ENCODE data around the gene KLHL29.
"Not testable (repeated sequence)": the region's sequence is repeated elsewhere in the genome, so short reads cannot be mapped to it uniquely, and the experiment has no call there.

Gene KLHL29

DNA sequence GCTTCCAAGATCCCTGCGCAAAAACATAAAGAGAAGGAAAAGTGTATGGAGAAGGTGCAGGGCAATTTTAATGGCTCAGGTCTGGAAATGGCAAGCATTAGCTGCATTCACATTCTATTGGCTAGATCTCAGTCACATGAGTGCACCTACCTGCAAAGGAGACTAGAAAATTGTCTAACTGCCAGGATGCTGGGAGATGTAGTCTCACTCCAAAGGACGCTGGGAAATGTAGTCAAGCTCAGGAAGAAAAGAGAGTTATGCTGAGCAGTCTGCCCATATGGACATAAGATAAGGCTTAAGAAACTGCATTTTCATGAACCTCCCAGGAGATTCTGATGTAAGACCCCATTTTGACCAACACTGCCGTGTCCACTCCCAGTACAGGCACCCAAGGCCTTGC lies 9.5 kb upstream of the KLHL29 start:
- no peak for DNase-seq

DNA sequence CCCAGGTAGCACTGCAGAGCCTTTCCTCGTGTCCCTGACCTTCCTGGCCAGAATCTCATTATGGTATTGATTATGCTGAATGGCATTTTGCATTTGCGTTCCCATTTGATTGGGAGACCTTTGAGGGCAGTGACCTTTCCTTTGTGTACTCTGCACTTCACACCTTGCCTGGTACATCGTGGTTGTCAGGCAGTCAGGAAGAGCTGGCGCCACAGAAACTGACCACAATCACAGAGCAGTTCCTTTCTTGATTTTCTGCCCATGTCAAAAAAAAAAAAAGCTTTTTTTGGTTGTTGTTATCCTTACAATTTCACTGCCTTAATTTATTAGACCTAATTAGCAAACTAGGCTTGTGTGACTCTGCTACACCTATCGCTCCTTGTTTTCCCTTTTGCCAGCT lies 8.9 kb upstream of the KLHL29 start:
- DNase-seq, result no peak

DNA sequence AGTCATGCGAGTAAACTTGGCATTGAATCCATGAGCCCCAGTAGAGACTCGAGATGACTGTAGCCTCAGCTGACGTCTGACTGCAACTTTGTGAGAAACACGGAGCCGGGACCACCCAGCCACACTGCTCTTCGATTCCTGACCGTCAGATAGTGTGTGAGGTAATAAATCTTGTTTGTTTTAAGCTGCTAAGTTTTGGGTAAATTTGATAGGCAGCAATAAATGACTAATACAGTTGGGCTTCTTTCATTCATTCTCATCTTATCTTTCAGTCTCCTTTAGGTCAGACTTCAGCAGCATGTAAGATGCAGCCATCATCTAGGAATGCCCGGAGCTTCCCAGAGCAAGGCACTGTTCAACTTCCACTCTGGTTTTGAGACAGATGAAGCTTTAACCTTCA lies 8.0 kb upstream of the KLHL29 start:
- no peak for DNase-seq

DNA sequence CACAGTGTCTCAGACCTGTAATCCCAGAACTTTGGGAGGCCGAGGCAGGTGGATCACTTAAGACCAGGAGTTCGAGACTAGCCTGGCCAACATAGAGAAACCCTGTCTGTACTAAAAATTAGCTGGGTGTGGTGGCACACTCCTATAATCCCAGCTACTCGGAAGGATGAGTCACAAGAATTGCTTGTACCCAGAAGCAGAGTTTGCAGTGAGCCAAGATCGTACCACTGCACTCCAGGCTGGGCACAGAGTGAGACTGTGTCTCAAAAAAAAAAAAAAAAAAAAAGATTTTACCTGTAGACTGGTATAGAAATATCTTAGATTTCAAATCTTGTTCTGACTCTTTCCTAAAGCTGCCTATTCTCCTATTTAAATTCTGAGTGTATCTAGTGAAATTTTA lies 7.2 kb upstream of the KLHL29 start:
- DNase-seq, result no peak

DNA sequence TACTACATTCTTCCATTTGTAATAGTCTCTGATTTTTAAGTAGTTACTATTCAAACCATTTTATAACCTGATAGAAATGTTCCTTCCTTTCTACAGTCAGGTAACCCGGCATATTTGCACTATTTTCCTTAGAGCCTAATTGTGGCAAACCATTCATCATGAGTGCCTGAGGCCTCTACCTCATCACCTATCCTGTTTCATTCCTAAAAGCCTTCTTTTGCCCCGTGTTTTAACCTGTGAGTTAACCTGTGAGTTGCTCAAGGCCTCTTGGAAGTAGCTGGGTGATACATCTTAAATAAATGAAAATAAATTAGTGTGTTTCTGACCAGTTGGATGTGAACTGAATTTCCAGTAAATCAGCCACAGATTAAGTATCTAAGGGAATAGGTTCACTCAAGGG lies 6.5 kb upstream of the KLHL29 start:
- DNase-seq, result no peak

DNA sequence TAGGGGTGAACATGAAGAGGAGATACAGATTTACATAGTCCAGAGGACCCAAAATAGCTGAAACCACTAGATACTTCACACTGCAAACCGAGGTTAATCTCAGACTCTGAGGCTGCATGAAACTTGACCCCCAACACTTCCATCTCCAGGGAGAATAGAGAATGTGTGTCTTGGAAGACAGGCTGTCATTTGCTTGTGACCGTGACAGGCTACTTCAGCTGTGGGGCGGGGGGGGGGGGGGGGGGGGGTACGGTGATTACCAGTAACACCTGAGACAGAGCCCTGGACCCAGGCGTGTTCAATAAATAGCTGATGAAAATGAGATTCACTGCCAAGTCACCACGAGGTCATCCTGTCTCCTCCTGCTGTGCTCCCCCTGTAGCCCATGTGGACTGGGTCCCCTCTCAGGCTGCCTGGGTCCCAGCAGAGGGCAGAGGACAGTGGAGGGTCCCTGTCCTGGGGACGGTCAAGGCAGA lies 5.7 kb upstream of the KLHL29 start:
- no peak for DNase-seq

DNA sequence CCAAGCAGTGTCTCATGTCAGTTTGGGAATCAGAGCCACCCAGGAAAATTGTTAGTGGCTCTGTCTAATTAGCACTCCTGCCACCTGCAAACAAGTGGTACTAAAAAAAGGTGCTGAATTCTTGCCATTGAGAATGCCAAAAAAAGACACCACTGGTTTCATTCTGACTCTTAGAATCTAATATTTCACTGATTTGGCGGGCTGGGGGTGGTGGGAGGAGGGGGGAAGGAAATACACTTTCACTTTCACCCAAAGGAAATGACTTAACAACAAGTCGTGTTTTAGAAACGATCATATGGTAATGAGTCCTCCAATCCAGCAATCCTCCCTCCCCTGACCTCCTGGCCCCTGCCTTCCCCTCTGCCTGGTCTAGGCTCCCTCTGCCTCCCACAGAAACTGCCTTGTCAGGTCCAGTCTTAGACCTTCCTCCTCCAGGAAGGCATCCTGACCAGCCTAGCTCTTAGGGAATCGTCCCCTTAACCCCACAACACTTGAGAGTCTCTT lies 4.4 kb upstream of the KLHL29 start:
- DNase-seq, result no peak

DNA sequence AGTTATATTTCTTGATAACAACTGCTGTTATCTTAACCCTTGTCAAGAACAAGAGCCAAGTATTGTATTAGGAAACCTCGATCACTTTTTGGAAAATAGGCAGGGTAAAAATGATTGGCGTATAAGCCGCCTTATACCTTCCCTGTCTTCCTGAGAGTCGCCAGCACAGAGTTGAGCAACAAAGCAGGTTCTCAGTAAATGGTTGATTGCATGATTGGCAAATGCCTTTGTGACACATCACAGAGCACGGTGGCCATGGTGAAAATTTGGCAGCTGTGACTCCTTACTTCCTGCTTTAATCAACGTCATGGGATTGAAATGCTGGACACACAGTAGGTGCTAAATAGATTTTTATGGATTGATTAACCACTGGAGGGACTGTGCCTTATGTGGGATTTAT lies 3.9 kb upstream of the KLHL29 start:
- no peak for DNase-seq

DNA sequence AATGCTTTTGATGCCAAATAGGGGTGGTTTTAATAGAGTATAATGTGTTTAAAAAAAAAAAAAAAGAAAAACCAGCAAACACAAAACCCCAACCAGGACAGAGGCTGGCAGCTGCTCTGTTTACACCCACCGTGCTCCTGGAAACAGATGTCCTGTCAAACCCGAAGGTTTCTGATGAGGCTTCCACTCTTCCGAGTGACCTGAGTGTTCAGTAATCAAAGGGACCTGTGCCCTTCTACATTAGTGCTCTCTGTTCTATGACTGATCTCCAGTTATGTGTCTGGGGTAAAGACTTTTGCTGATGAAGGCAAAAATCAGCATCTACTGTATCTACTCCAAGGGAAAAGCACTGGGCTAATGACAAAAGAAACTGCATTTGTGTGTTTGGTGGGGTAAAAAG lies 3.5 kb upstream of the KLHL29 start:
- no peak for DNase-seq

DNA sequence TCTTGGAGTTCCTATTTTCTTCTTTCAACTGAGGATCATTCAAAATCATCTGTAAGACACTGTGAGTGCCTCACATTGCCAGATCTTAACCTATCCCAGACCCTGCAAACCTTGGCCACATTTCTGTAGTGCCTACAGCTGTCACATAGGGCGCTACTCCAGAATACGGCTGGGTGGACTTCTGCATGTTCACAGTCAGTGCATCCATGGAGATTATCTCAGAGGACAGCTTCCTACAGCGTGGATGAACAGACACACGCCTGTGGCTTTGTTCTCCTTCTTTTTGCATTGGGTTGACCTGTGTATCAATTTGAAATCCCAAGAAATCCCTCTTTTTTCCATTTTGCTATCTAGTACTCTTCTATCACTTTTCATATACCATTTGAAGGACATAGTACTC lies 1.9 kb upstream of the KLHL29 start:
- DNase-seq, result no peak

DNA sequence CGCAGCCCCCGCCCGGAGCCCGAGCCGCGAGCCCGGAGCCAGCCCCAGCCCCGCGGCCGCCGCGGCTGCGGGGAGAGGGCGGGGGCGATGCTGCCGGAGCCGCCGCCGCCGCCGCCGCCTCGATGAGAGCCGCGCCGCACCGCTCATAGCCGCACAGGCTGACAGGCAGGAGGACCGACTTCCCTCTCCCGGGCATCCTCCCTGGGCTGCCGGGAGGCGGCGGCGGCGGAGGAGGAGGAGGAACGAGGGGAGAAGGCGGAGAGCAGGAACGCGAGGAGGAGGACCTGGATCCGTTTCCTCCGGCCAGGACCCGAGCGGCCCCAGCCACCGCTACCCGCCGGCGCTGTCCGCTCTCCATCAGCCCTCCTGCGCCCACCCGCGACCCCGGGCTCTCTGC lies 370 bp downstream of the KLHL29 start:
- DNase-seq, result no peak

DNA sequence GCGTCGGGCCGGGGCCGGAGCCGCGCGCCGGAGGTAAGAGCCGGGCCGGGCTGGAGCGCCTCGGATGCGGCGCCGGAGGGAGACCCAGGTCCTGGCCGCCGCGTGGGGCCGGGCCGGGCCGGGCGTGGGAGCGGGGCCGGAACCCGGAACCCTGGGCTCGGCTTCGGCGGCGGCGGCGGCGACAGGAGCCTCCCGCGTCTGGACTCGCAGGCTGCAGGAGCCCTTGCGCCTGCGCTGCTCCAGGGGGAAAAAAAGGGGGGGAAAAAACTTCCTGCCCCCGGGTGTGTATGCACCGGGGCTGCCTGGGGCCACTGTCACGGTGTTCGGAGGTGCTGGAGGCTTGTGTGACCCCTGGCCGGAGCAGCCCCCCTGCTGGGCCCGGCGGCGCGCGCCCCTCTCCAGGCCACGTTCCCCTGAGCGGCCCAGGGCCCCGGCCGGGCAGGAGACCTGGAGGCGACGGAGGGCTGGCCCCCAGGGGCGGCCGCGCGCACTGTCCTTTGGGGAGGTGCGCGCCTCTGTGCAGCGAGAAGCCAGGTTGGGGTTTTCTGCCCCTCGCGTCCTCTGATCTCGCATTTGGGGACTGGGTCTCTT lies 864 bp downstream of the KLHL29 start:
- DNase-seq, result no peak

DNA sequence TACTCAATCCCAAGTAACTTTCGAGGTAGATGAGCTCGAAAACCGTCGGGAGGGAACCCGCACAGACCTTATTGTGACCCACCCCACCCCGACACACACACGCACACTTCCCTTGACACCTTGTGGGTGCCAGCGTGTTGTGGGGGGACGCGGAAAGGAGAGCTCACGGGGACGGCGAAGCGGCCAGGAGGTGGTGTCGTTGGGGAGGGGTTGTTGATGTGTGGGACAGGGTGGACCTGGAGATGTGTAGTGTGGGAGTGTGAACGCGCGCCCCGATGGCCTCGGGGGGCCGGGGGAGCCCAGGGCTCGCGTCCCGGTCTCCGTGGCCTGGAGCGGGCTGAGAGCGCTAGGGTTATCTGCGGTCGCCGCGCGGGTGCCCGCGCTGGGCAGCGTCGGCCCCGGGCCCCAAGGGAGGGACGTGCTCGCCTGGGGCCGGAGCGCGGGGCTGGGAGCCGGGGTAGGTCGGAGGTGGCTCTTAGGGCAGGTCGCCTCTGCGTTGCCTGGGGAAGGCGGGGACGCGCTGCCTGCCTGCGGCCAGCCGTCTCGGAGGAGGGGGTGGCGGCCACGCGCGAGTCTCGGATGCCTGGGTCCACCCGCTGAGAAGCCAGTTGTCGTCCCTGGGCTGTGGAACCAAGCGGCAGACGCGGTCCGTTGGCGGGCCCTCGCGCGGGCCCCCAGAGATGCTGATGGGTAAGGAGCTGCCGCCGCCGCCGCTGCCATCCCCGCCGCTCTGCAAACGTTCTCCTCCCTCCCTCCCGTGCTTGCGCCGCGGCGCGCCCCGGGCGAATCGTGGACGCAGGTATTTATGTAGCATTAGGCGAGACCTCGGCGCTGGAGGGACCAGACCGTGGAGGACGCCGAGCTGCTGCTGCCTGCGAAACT lies 1.6 kb downstream of the KLHL29 start:
- DNase-seq, result peak; percentile 60

DNA sequence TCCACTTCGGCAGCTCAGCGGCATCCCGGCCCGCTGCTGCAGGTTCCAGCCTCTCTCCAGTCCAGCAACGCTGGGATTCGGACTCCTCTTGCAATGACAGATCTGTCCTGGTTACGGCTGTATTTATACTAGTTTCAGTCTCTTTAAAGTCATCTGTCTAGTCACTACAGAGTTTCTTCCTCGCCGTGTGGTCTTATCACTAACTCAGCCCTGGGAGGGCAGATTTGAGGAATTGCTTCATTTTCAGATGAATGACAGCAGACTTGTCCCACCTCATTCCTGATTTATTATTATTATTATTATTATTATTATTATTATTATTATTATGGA lies 2.2 kb downstream of the KLHL29 start:
- peak; percentile 60 for DNase-seq

DNA sequence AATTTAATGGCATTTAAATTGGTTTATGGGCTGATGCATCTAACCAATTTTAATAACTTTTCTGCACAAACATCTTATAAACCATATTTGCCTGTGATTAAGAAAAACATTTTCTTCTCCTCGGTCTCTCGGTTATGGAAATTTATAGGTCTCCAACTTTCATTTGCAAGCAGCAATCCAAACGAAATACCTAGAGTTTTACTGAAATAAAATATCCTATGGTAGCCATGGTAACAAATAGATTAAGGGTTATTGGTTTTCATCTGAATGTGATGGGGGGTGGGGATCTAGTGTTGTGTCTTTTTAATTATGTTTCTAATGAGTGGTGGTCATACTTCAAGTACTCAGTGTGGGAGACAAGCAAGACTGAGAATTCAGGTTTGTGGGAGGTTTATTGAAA lies 2.9 kb downstream of the KLHL29 start:
- DNase-seq, result no peak

DNA sequence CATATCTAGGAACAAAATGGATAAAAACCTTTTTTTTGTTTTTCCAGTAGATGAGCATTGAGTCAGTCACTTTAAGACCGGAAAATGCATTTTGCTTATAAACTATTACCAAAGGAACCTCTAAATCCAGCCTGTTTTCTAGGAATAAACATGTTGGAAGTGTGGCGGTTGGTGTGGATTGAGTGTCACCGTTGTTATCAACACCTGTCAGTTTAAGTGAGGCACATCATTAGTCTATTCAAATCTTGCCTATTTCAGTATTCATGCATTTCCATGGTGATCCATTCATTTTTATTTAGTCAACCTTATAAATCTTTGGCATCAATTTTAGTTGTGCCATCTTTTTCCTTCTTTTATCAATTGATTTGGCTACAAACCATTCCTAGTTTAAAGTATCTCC lies 3.3 kb downstream of the KLHL29 start:
- DNase-seq, result no peak

DNA sequence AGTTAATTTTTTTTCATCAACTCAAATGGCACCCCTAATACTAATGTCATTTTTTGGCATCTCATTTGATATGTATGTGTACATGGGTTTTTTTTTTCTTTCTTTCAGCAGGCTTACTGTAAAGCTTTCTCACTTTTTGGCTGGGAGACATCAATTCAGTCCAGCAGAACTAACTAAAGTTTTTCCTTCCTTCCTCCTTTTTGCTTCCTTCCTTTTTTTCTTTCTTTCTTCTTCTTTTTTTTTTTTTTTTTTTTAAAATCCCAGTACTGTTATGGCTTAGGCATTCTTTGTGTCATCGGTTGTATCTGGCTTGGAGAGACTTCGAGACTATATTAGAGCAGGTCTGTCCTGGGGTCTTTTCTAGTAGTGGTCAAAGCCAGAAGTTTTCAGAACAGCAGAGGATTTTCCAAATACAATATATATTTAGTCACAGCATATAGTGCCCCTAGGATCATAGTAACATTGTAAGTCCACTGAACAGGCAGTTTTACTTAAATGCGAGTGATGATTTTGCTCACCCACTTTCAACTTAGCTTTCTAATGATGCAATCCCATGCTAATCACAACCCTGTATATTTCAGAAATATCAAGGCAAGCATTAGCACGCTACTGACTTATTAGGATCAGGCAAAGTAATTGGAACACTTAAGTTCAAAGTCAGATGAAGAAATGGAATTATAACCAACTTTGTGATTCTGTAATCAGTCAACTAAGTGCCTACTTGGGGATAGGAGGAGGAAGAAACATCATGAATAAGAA lies 4.0 kb downstream of the KLHL29 start:
- no peak for DNase-seq

DNA sequence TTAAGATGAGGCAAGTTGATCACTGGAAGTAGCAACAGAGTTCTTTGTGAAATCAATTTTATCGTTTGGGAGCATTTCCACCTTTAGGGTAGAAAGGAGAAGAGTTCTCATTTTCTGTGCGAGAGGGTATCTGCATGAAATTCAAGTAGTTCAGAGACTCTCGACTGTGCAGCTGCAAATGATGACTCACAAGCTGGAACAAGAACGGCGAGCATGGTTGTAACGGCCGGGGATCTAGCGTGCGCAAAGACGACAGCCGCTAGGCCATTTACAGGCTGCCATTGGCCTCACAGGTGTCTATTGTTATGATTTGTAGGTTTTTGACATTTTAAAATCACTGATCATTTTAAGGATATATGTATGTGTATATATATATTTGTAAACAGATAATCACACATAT lies 5.2 kb downstream of the KLHL29 start:
- peak; percentile 72 for DNase-seq

DNA sequence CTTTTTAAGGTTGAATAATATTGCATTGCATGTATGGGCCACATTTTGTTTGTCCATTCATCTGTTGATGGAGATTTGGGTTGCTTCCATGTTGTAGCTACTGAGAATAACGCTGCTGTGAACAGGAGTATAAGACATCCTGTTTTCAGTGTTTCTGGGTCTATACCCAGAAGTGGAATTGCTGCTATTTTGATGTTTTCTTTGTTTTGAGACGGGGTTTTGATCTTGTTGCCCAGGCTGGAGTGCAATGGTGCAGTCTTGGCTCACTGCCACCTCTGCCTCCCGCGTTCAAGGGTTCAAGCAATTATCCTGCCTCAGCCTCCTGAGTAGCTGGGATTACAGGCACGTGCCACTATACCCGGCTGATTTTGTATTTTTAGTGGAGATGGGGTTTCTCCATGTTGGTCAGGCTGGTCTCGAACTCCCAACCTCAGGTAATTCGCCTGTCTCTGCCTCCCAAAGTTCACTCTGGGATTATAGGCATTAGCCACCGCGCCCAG lies 6.3 kb downstream of the KLHL29 start:
- DNase-seq, result not testable (repeated sequence)

DNA sequence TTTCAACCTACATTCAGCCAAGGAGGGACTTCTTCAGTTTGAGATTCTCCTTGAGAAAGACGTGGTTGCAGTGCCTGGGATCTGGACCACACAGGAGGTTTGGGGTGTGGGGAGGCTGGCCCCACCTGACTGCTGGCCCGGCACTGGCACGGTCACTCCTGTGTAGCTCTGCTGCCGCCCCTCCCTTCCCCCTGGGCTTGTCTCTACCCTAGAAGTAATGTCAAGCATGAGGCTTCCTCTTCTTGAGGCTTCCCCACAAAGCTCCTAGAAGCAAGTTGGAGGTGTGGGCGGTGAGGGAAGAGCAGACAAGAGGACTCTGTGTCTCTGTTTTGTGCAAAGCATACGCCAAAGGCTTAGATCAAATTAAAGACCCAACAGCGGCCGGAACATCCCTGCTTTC lies 8.7 kb downstream of the KLHL29 start:
- no peak for DNase-seq

DNA sequence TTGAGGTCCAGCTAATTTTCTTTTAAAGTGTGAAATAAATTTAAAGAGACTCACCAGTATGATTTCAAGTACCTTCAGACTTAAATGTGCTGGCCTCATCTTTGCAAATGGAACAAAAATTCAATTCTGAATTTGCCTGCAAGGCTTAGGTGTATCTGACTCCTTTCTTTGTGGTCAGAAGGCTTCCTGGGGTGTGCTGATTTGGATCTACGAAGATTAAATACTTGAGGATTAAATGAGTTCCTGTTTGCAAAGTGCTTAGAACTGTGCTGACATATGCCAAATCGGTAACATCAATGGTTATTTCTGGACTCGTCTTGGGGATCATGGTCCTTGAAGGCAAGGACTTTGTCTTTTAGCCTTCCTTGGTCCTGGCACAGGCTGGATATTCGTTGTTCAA lies 9.7 kb downstream of the KLHL29 start:
- DNase-seq, result no peak

DNA sequence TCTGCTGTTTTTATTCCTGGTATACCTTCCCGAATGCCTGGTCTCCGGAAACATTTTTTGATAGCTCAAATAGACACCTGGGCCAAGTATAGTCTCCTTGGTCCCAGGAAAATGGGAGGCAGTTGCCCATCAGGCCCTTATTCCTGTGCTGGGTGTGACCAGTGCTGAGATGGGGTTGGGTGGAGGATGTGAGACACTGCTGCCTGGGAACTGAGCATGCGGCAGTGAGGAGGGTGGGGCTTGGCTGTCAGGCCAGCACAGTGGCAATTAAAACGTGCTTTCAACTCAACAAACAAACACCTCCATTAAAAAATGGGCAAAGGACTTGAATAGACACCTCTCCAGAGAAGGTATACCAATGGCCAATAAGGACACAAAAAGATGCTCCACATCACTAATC lies 12.5 kb downstream of the KLHL29 start:
- DNase-seq, result no peak

DNA sequence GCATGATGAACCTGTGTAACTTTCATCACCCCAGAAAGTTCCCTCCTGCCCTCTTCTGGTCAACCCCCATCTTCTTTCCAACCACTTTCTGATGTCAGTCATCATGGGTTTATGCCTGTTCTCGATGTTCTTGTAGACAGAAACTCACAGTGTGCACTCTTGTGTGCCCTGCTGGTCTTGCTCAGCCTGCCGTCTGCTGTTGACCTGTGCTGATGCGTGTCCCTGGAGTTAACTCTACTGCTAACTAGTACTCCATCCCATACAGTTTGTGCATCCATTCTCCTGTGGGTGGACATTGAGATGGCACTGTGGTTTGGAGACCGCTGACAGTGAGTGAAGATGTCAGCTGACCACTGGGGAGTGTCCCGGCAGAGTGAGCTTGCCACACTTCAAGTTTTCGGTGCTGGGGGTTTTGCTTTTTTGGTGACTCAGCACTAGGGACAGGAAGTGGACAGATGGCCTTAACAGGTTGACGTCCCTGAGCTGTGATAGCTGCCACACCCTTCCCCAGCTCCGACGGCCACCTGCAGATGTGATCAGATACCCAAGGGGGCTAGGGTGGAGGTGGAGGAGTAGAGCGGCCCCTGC lies 14.8 kb downstream of the KLHL29 start:
- no peak for DNase-seq
